Medulla oblongata (tissue), 1 donor: ENCODE results near the gene PTPN12.

Experiments used
- DNase-seq: peaks from one replicate; pipeline ENCODE4 v3.0.0-alpha.2; 2015; ENCODE audit errors: extremely low spot score

Gene PTPN12

DNA sequence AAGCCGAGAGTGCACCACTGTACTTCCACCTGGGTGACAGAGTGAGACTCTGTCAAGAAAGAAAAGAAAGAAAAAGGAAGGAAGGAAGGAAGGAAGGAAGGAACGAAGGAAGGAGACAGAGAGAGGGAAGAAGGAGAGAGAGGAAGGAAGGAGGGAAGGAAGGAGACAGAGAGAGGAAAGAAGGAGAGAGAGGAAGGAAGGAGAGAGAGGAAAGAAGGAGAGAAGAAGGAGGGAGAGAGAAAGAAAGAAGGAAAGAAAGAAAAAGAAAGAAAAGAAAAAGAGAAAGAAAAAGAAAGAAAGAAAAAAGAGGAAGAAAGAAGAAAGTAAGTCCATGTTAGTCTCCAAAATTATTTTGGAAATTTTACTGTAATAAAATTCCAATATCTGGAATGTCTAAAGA is 125.8 kb downstream of the PTPN12 start:
- no peak for DNase-seq

DNA sequence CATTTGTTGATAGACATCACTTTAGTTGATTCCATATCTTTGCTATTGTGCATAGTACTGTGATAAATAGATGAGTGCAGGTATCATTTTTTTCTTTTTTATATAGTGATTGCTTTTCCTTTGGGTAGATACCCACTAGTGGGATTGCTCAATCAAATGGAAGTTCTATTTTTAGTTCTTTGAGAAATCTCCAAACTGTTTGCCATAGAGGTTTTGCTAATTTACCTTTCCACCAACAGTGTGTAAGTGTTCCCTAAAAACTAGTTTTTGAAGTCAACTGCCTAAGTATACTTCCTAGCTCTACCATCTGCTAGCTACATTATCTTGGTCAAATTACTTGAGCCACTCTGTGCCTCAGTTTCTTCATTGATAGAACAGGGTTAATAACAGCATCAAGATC is 127.6 kb downstream of the PTPN12 start:
- no peak for DNase-seq

DNA sequence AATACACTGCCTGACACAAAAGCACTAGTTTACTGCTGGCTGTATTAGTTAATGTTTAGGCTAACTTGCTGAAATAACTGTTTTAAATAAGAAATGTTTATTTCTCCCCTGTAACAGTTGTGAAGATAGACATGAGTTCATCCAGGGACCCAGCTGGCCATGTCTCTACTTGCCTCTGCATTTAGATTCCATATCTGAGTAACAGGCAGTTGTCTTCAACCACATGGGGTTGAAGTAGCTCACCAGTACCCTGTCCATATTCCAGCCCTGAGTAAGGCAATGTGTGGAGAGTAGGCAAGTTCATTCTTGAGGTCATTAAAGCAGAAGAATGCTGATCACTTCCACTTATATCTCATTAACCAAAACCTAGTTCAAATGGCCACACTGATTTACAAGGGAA is 128.1 kb downstream of the PTPN12 start:
- no peak for DNase-seq

DNA sequence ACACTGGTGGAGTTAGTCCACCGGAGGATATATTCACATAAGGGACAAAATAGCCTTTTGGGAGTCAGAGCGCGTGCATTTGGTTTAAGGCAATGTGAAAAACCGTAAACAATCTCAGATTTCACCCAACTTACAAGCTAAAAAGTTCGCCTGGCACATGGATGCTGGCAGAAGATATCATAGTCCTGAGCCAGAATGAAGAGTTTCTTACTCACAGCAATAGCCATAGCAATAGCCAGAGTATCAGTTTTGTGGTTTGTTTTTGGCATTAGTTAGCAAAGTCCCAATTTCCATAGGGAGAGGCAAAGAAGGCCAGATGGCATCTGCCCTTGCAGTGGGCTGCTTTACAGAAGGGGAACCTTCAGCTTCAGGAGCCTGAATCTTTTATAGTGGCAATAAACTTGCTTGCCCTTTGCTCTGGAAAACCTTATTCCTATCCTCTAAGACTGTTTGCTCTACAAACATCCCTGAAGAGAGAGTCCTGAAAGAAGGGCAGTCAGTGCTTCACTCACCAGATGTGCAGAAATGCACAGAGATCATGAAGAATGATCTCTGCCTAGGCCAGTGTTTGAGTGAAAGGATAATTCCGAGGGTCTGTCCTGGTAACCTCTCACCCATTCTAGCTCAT is 130.5 kb downstream of the PTPN12 start:
- no peak for DNase-seq

DNA sequence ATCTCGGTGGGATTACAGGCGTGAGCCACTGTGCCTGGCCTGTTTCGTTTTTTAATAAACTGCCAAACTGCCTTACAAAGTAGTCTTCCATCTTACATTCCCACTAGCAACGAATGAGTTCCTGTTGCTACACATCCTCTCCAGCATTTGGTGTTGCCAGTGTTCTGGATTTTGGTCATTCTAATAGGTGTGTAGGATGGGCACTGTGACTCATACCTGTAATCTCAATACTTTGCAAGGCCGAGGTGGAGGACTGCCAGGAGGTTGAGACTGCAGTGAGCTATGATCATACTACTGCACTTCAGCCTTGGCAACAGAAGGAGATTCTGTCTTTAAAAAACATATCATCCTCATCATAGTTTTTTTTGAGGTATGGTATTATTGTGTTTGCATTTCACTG is 137.8 kb downstream of the PTPN12 start:
- DNase-seq, result no peak

DNA sequence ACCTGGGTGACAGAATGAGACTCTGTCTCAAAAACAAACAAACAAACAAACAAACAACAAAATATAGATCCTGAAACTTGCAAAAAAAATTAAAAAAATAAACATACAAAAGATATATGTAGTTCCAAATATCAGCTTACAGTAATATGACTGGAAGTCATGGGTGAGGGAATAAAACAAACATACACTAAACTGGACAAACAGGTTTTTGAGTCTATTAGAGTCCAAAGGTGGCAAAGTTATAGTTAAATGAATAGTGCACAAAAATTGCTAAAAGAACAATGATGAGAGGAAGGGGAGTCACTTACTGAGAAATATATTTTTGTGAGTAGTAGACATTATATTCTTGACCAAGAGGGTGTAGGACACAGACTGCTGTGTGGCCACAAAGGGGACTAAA is 142.5 kb downstream of the PTPN12 start:
- DNase-seq, result no peak

DNA sequence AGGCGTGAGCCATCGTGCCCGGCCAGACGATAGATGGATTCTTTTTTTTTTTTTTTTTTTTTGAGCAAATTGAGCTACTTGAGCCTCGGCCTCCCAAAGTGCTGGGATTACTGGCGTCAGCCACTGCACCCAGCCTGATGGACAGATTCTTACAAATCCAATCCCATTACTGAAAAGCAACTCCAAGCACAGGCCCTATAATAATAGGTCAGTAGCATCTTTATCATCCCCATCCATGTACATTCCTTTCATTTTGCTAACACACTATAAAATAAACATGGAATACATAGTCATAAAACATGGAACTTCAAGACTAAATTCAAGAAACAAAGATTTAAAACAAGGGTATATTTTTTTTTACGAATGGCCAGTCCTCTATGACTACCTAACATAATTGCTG is 143.2 kb downstream of the PTPN12 start:
- DNase-seq, result no peak

DNA sequence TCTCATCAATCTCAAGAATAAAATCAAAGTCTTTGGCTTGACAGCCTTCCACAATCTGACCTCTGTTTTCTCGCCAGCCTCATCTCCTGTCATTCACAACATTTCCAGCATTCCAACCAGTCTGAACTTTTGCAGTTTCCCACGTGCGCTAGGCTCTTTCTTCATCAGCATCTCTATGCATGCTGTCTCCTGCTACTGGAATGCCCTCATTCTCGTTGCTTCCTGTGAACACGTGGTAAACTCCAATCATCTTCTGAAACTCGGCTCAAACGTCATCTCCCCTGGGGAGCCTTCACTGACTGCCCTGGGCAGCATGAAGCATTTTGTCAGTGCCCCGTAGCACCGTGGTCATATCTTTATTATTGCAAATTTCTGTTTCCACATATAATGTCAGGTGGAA is 146.9 kb downstream of the PTPN12 start:
- DNase-seq, result no peak

DNA sequence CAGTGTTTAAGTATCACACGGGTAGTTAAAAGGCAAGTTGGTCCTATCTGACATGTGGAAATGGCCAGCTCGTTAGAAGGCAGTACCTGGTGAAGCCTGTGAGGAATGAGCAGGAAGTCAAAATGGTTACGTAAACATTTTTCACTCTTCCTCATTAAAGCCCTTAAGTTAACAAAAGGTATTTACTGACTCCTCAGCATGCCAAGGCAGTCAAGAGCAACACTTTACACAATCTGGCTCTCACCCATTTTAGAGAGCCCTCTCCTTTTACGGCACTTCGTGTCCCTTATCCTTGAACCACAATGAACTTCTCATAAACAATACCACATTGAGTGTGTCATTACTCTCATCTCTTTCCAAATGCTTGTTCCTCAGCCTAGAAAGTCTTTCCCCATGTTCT is 148.1 kb downstream of the PTPN12 start:
- DNase-seq, result no peak

DNA sequence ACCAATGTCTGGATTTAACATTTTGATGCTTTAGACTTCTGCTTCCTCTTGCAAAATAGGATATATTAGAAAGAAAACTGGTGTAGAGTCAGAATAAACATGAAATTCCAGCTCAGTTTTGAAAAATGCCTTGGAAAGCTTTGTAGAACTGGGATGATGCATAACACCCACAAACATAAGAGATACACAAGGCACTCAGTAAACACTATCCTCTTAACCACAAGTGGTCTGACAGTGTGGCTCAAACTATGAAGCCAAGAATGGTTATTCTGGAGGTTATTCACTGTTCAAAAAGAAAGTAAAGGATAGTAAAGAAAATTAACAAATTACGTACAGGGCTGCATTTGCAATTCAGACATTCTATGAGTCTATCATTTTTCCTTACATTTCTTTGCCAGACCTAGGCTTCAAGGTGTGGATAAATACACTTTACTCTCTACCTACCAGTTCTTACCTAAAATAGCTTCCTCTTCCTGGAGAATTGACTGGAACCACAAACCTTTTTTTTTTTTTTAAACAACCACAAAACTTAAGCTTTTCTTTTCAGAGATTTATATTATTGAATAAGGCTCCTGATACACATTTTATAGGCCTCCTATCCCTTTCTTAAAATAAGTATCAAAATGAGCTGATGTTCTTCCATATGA is 150.1 kb downstream of the PTPN12 start:
- no peak for DNase-seq

DNA sequence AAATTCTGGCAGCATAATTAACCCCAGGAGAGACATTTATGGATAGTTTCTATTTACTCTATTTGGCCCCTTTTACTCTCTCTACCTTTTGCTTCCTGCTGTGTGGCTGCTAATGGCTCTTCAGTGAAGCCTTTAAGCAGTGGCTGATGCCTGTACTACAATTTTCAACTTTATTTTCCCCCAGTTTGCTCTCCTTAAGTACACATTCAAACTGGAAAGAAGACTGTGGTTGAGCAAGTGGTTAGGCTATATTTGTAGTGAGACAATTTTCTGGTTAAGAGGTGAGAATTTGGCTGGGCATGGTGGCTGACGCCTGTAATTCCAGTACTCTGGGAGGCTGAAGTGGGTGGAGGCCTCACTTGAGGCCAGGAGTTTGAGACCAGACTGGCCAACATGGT is 150.7 kb downstream of the PTPN12 start:
- no peak for DNase-seq
